ENCODE results near the gene HAUS3.

HAUS3 gene

GRCh38 chr4:2287594-2287915 lies 45.6 kb upstream of the HAUS3 start:
- Histone ChIP-seq H4K20me1 (ENCODE audit: low read depth, low read length) (no peaks in the 10 kb centered on the region), H3K9me3 (ENCODE audit: insufficient read depth, low read length) (no peaks in the 10 kb centered on the region), H3K27me3 (ENCODE audit: low read length) (no peaks in the 10 kb centered on the region), H3K79me2 (ENCODE audit: insufficient read depth, low read length) (no peaks in the 10 kb centered on the region), H3K36me3 (ENCODE audit: low read length) (no peaks in the 10 kb centered on the region), H3K9me2 (replicated peaks; ENCODE audit: insufficient read depth, low read length) (no peaks in the 10 kb centered on the region), H3K4me2 (ENCODE audit: low read depth, low read length, poor library complexity, severe bottlenecking) (no peak overlapping the region), H3K27ac (ENCODE audit: low read depth, low read length) (no peak overlapping the region), H2AFZ (ENCODE audit: low read depth, low read length, severe bottlenecking) (no peak overlapping the region), H3K4me3 (ENCODE audit: insufficient read depth, low read length, poor library complexity, severe bottlenecking) (no peak overlapping the region), H3K9ac (ENCODE audit: low read length) (no peak overlapping the region), H3F3A (ENCODE audit: insufficient read depth) (no peaks in the 10 kb centered on the region)
- no peak for TF ChIP-seq EZH2phosphoT487 (conservative IDR thresholded peaks at IDR 0.05; ENCODE audit: low read length)
- TF ChIP-seq CTCF (IDR thresholded peaks at IDR 0.05; ENCODE audit: insufficient read depth, low read length, poor library complexity, severe bottlenecking): no peak

- Histone ChIP-seq H3K4me3 (ENCODE audit: insufficient read depth, low read length, poor library complexity, severe bottlenecking) (no peak overlapping the region), H3K4me2 (ENCODE audit: low read depth, low read length, poor library complexity, severe bottlenecking) (no peak overlapping the region), H3K9me2 (replicated peaks; ENCODE audit: insufficient read depth, low read length) (no peaks in the 10 kb centered on the region), H3K27ac (ENCODE audit: low read depth, low read length) (no peak overlapping the region), H3K79me2 (ENCODE audit: insufficient read depth, low read length) (no peaks in the 10 kb centered on the region), H3K27me3 (ENCODE audit: low read length) (no peaks in the 10 kb centered on the region), H3K9ac (ENCODE audit: low read length) (no peak overlapping the region), H3K9me3 (ENCODE audit: insufficient read depth, low read length) (no peaks in the 10 kb centered on the region), H4K20me1 (ENCODE audit: low read depth, low read length) (no peaks in the 10 kb centered on the region), H2AFZ (ENCODE audit: low read depth, low read length, severe bottlenecking) (no peak overlapping the region), H3F3A (ENCODE audit: insufficient read depth) (no peaks in the 10 kb centered on the region), H3K36me3 (ENCODE audit: low read length) (no peaks in the 10 kb centered on the region)
- TF ChIP-seq CTCF (IDR thresholded peaks at IDR 0.05; ENCODE audit: insufficient read depth, low read length, poor library complexity, severe bottlenecking): no peak
- TF ChIP-seq EZH2phosphoT487 (conservative IDR thresholded peaks at IDR 0.05; ENCODE audit: low read length): no peak
Measured at GRCh38 chr4:2286904-2287593, 45.1 kb upstream of the HAUS3 start.

- no peaks in the 10 kb centered on the region for H4K20me1 ChIP-seq (ENCODE audit: low read depth, low read length)
- no peaks in the 10 kb centered on the region for H3K36me3 ChIP-seq (ENCODE audit: low read length)
- H3K4me3 ChIP-seq (ENCODE audit: insufficient read depth, low read length, poor library complexity, severe bottlenecking): no peak overlapping the region
- H3K4me2 ChIP-seq (ENCODE audit: low read depth, low read length, poor library complexity, severe bottlenecking): no peak overlapping the region
- H3K9ac ChIP-seq (ENCODE audit: low read length): no peak overlapping the region
- no peak overlapping the region for H2AFZ ChIP-seq (ENCODE audit: low read depth, low read length, severe bottlenecking)
- no peaks in the 10 kb centered on the region for H3K27me3 ChIP-seq (ENCODE audit: low read length)
- no peaks in the 10 kb centered on the region for H3F3A ChIP-seq (ENCODE audit: insufficient read depth)
- no peak overlapping the region for H3K27ac ChIP-seq (ENCODE audit: low read depth, low read length)
- H3K9me2 ChIP-seq (replicated peaks; ENCODE audit: insufficient read depth, low read length): no peaks in the 10 kb centered on the region
- no peaks in the 10 kb centered on the region for H3K9me3 ChIP-seq (ENCODE audit: insufficient read depth, low read length)
- H3K79me2 ChIP-seq (ENCODE audit: insufficient read depth, low read length): no peaks in the 10 kb centered on the region
- TF ChIP-seq CTCF (IDR thresholded peaks at IDR 0.05; ENCODE audit: insufficient read depth, low read length, poor library complexity, severe bottlenecking) (no peak), EZH2phosphoT487 (conservative IDR thresholded peaks at IDR 0.05; ENCODE audit: low read length) (no peak)
Measured at GRCh38 chr4:2285613-2286381, 43.9 kb upstream of the HAUS3 start.
